Measurements from ENCODE around the gene PTRH1. TPM values are rescaled to one million over a fixed set of nuclear protein-coding genes. Genes with fewer than 3 reads are reported as not detected.

The PTRH1 gene
- polyA plus RNA-seq, 3 donors from 2014 or later: 36.6 to 40.6 (median 39.7) TPM

GRCh38 chr9:127721391-127721821 lies 5.9 kb upstream of the PTRH1 start:
- peak overlapping the region; percentile 52 to 86 (median 66) for H3K4me3 Mint-ChIP-seq
- peak overlapping the region; percentile 60 to 91 (median 82) for H3K27ac Mint-ChIP-seq
- H3K9me3 Mint-ChIP-seq: no peaks in the 10 kb centered on the region
- peaks cover 13 to 19% of the 10 kb centered on the region in 2 donors for H3K4me1 Mint-ChIP-seq
- H3K36me3 Mint-ChIP-seq: no peaks in the 10 kb centered on the region
- peak in 1 of 3 donors; percentile 52 for DNase-seq
- peaks cover 2 to 3% (median 2%) of the 10 kb centered on the region in 3 donors for H3K27me3 Mint-ChIP-seq (ENCODE audit: low read depth in 3 of 3)

- H3K9me3 Mint-ChIP-seq: no peaks in the 10 kb centered on the region
- H3K27ac Mint-ChIP-seq: peak overlapping the region; percentile 60 to 91 (median 82)
- peaks cover 3 to 4% (median 3%) of the 10 kb centered on the region in 3 donors for H3K27me3 Mint-ChIP-seq (ENCODE audit: low read depth in 3 of 3)
- peaks cover 17 to 24% of the 10 kb centered on the region in 2 donors for H3K4me1 Mint-ChIP-seq
- H3K4me3 Mint-ChIP-seq: peak overlapping the region; percentile 45 to 86 (median 58)
- no peaks in the 10 kb centered on the region for H3K36me3 Mint-ChIP-seq
- DNase-seq: no peak
Measured at GRCh38 chr9:127720865-127721227, 5.4 kb upstream of the PTRH1 start.

GRCh38 chr9:127720031-127720864 lies 4.8 kb upstream of the PTRH1 start:
- Mint-ChIP-seq H3K9me3 (no peaks in the 10 kb centered on the region), H3K4me3 (peak overlapping the region; percentile 43 to 75 (median 66)), H3K27me3 (ENCODE audit: low read depth in 3 of 3) (peaks cover 3 to 8% (median 3%) of the 10 kb centered on the region in 3 donors), H3K4me1 (peaks cover 23 to 26% of the 10 kb centered on the region in 2 donors), H3K36me3 (no peaks in the 10 kb centered on the region), H3K27ac (peak overlapping the region; percentile 60 to 95 (median 86))
- peak in 1 of 3 donors; percentile 62 for DNase-seq

- H3K36me3 Mint-ChIP-seq: no peaks in the 10 kb centered on the region
- H3K27ac Mint-ChIP-seq: peak overlapping the region in 2 of 6 donors; percentile 57 to 77
- peaks cover 3 to 7% (median 3%) of the 10 kb centered on the region in 3 donors for H3K27me3 Mint-ChIP-seq (ENCODE audit: low read depth in 3 of 3)
- no peaks in the 10 kb centered on the region for H3K9me3 Mint-ChIP-seq
- DNase-seq: no peak
- peaks cover 24 to 35% of the 10 kb centered on the region in 2 donors for H3K4me1 Mint-ChIP-seq
- H3K4me3 Mint-ChIP-seq: peak overlapping the region in 1 of 5 donors; percentile 45
Measured at GRCh38 chr9:127717766-127718165, 2.3 kb upstream of the PTRH1 start.

- Mint-ChIP-seq H3K27me3 (ENCODE audit: low read depth in 3 of 3) (peaks cover 3 to 8% (median 3%) of the 10 kb centered on the region in 3 donors), H3K27ac (peak overlapping the region; percentile 89 to 96 (median 94)), H3K9me3 (no peaks in the 10 kb centered on the region), H3K4me1 (peaks cover 25 to 35% of the 10 kb centered on the region in 2 donors), H3K4me3 (peak overlapping the region; percentile 90 to 100 (median 95)), H3K36me3 (no peaks in the 10 kb centered on the region)
- DNase-seq: no peak
Measured at GRCh38 chr9:127716412-127716811, 949 bp upstream of the PTRH1 start.

- H3K27ac Mint-ChIP-seq: peak overlapping the region; percentile 89 to 96 (median 94)
- peak overlapping the region; percentile 90 to 100 (median 95) for H3K4me3 Mint-ChIP-seq
- H3K36me3 Mint-ChIP-seq: peaks cover 0 to 3% (median 0%) of the 10 kb centered on the region in 3 donors
- peaks cover 4 to 12% (median 4%) of the 10 kb centered on the region in 3 donors for H3K27me3 Mint-ChIP-seq (ENCODE audit: low read depth in 3 of 3)
- H3K4me1 Mint-ChIP-seq: peaks cover 33 to 40% of the 10 kb centered on the region in 2 donors
- peak in 2 of 3 donors; percentile 21 to 22 for DNase-seq
- no peaks in the 10 kb centered on the region for H3K9me3 Mint-ChIP-seq
Measured at GRCh38 chr9:127714951-127715469, 453 bp downstream of the PTRH1 start.

- Mint-ChIP-seq H3K4me1 (peaks cover 27 to 31% of the 10 kb centered on the region in 2 donors), H3K4me3 (peak overlapping the region; percentile 75 to 81 (median 78)), H3K27ac (peak overlapping the region in 4 of 6 donors; percentile 28 to 71 (median 60)), H3K27me3 (ENCODE audit: low read depth in 3 of 3) (peaks cover 3 to 12% (median 4%) of the 10 kb centered on the region in 3 donors), H3K36me3 (peaks cover 0 to 3% (median 0%) of the 10 kb centered on the region in 3 donors), H3K9me3 (no peaks in the 10 kb centered on the region)
- DNase-seq: no peak
Measured at GRCh38 chr9:127714020-127714750, 1.3 kb downstream of the PTRH1 start.

GRCh38 chr9:127712867-127713266 lies 2.6 kb downstream of the PTRH1 start:
- H3K4me1 Mint-ChIP-seq: peaks cover 28 to 30% of the 10 kb centered on the region in 2 donors
- H3K4me3 Mint-ChIP-seq: peak overlapping the region in 1 of 5 donors; percentile 39
- H3K9me3 Mint-ChIP-seq: no peaks in the 10 kb centered on the region
- peaks cover 3 to 12% (median 4%) of the 10 kb centered on the region in 3 donors for H3K27me3 Mint-ChIP-seq (ENCODE audit: low read depth in 3 of 3)
- H3K27ac Mint-ChIP-seq: no peak overlapping the region
- H3K36me3 Mint-ChIP-seq: peaks cover 0 to 3% (median 0%) of the 10 kb centered on the region in 3 donors
- DNase-seq: no peak

GRCh38 chr9:127712371-127712770 lies 3.1 kb downstream of the PTRH1 start:
- H3K36me3 Mint-ChIP-seq: peaks cover 0 to 3% (median 0%) of the 10 kb centered on the region in 3 donors
- peak overlapping the region in 1 of 5 donors; percentile 39 for H3K4me3 Mint-ChIP-seq

GRCh38 chr9:127711831-127712274 lies 3.6 kb downstream of the PTRH1 start:
- Mint-ChIP-seq H3K27me3 (ENCODE audit: low read depth in 3 of 3) (peaks cover 3 to 12% (median 4%) of the 10 kb centered on the region in 3 donors), H3K9me3 (no peaks in the 10 kb centered on the region), H3K27ac (no peak overlapping the region), H3K4me1 (peaks cover 32 to 33% of the 10 kb centered on the region in 2 donors), H3K36me3 (peaks cover 0 to 3% (median 0%) of the 10 kb centered on the region in 3 donors), H3K4me3 (no peak overlapping the region)
- no peak for DNase-seq

More at GRCh38 chr9:127712371-127712770, 3.1 kb downstream of the PTRH1 start:
- Mint-ChIP-seq H3K9me3 (no peaks in the 10 kb centered on the region), H3K4me1 (peaks cover 32 to 33% of the 10 kb centered on the region in 2 donors), H3K27me3 (ENCODE audit: low read depth in 3 of 3) (peaks cover 3 to 12% (median 4%) of the 10 kb centered on the region in 3 donors), H3K27ac (no peak overlapping the region)
- no peak for DNase-seq

GRCh38 chr9:127711226-127711701 lies 4.2 kb downstream of the PTRH1 start:
- peak overlapping the region; percentile 38 to 67 (median 54) for H3K4me3 Mint-ChIP-seq

GRCh38 chr9:127710204-127710783 lies 5.2 kb downstream of the PTRH1 start:
- Mint-ChIP-seq H3K9me3 (no peaks in the 10 kb centered on the region), H3K4me3 (peak overlapping the region in 2 of 5 donors; percentile 9 to 55), H3K4me1 (peaks cover 22 to 26% of the 10 kb centered on the region in 2 donors), H3K27ac (peak overlapping the region in 3 of 6 donors; percentile 23 to 57 (median 32)), H3K36me3 (peaks cover 0 to 3% (median 0%) of the 10 kb centered on the region in 3 donors), H3K27me3 (ENCODE audit: low read depth in 3 of 3) (peaks cover 2 to 6% (median 3%) of the 10 kb centered on the region in 3 donors)
- no peak for DNase-seq

More at GRCh38 chr9:127711226-127711701, 4.2 kb downstream of the PTRH1 start:
- Mint-ChIP-seq H3K27me3 (ENCODE audit: low read depth in 3 of 3) (peaks cover 3 to 12% (median 4%) of the 10 kb centered on the region in 3 donors), H3K9me3 (no peaks in the 10 kb centered on the region), H3K4me1 (peaks cover 32% of the 10 kb centered on the region in 2 donors), H3K27ac (peak overlapping the region in 5 of 6 donors; percentile 36 to 83 (median 53)), H3K36me3 (peaks cover 0 to 3% (median 0%) of the 10 kb centered on the region in 3 donors)
- peak; percentile 45 to 51 (median 47) for DNase-seq
